ENCODE data around the gene PNMT.

DNA sequence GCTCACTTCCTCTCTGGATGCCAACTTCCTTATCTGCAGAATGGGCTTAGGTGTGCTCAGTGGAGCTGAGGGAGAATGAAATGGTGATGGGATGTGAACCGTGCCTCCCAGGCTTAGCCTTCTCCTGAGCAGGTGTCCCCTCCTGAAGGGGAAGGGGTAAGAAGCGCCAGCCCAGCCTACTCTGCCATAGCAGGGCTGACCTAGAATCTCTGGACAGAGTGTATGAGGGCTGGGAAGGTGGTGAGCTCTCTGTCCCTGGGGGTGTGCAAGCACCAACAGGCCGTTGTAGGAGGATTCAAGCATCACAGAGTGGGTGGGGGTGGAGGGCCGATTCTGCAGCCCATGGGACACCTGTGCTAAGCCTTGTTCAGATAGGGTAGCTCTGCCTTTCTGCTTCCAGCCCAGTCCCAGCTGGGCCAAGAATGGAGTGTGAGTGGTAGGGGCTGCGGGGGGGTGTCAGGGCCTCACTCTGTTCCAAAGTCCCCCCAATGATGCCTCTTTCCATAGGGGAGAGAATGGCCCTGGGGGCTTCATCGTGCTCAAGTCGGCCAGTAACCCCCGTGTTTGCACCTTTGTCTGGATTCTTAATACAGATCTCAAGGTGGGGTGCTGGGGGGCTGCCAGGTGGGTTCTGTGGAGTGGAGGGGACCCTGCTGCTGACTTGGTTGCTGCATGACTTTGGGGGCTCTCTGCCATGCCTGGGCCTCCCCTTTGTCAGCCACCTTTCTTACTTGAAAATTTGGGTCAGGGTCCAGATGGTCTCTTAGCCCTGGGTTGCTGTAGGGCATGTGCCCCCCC lies 6.3 kb upstream of the PNMT start:
- TF ChIP-seq ZNF274 (IDR thresholded peaks at IDR 0.05; ENCODE audit: low read depth, low read length) (no peak), SUZ12 (IDR thresholded peaks at IDR 0.05; ENCODE audit: extremely low read depth, insufficient read depth, insufficient read length) (no peak)

All from NT2/D1 (cell line).